ENCODE results near the gene PPP1R12B.
"Not testable (repeated sequence)": the region's sequence is repeated elsewhere in the genome, so short reads cannot be mapped to it uniquely, and the experiment has no call there.

The PPP1R12B gene

DNA sequence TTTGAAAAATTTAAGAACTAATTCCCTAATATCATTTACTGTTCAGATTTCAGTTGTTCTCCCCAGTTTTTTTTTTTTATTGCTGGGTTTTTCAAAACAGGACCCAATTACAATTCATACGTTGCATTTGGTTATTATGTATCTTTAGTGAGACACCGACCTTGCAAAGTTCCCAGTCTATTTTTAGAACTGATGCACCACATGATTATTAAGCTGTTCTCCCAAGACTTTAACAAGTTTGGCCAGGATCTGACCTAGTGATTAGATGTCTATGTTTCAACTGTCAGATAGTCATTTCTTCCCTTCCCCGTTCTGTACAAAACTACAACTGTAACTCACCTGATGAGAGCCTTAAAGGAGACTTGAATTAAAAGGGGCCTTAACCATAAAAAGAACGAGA, 14.6 kb upstream of the PPP1R12B start:
- DNase-seq (ENCODE audit: extremely low spot score, insufficient read length, low read depth), result no peak
- no peak for FAIRE-seq

DNA sequence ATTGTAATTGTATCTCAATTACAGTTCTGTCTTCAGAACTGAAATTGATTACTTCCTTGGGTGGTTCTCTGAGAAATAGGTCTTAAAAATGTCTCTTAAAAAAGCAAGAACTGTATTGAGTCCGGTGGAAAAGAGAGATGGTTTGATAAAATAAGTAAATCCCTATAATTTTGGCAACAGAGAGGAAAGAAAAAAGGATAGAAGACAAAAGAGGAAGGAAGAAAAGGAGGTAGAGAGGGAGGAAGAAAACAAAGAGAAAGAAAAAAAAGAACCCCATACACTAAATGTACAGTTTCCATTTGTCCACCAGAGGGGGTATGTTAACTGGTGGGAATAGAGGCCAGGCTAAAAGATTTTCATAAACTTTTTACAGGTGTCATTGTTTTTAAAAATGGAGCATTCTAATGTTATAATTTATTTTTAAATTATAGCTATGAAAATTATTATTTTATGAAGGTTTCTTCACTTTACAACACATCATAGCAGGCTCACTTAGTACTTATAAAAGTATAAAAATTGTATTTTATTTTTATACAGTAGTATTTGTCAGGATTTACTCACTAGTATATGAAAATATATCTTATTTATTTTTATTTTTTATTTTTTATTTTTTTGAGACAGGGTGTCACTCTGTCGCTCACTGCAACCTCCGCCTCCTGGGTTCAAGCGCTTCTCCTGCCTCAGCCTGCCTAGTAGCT, 4.7 kb upstream of the PPP1R12B start:
- FAIRE-seq, result peak; percentile 80

GRCh38 chr1:202348005-202348508, 442 bp upstream of the PPP1R12B start:
- DNase-seq (ENCODE audit: extremely low spot score, insufficient read length, low read depth) (no peak), FAIRE-seq (no peak)

More for the DNA sequence above, 4.7 kb upstream of the PPP1R12B start:
- DNase-seq (ENCODE audit: extremely low spot score, insufficient read length, low read depth), result no peak

GRCh38 chr1:202349206-202349928, 868 bp downstream of the PPP1R12B start:
- FAIRE-seq, result peak; percentile 45
- DNase-seq (ENCODE audit: extremely low spot score, insufficient read length, low read depth), result no peak

DNA sequence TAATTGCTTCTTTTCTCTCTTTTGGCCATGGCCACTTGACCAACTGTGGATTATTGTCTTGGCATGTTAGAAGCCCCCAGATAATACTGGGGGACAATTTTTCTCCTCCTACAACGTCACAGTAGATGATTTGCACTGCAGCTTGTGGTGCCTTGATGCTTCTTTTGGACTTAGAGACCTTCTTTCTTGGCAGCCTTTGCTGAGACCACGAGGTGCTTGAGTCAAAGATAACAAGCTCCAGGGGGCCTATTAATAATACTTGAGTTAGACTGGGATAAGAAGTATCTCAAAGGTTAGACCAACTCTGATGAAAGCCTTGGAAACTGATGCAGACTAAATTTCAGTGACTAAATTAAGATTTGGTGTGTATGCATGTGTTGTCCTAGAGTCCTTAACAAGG, 3.2 kb downstream of the PPP1R12B start:
- no peak for FAIRE-seq
- DNase-seq (ENCODE audit: extremely low spot score, insufficient read length, low read depth), result no peak

GRCh38 chr1:202352583-202353197, 4.2 kb downstream of the PPP1R12B start:
- DNase-seq (ENCODE audit: extremely low spot score, insufficient read length, low read depth); FAIRE-seq: not testable (repeated sequence)

DNA sequence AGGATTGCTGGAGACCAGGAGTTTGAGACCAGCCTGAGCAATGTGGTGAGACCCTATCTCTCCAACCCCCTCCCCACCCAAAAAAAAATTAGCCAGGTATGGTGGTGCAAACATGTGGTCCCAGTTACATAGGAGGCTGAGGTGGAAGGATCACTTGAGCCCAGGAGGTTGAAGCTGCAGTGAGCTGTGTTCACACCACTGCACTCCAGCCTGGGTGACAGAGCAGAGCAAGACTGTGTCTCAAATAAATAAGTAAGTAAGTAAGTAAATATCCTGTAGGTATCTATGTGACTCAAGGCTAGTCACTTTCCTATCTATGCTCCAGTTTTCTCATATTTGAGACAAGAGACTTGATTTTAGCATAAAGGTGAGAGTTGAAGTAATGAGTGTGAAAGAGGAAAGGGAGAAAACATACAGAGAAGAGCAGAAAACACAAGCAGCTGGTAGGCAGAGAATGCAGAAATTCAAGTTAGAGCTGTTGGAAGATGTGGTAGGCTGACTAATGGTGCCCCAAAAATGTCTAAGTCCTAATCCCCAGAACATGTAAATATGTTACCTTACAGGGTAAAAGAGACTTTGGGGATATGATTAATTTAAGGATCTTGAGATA, 7.5 kb downstream of the PPP1R12B start:
- no peak for DNase-seq (ENCODE audit: extremely low spot score, insufficient read length, low read depth)
- FAIRE-seq, result no peak

DNA sequence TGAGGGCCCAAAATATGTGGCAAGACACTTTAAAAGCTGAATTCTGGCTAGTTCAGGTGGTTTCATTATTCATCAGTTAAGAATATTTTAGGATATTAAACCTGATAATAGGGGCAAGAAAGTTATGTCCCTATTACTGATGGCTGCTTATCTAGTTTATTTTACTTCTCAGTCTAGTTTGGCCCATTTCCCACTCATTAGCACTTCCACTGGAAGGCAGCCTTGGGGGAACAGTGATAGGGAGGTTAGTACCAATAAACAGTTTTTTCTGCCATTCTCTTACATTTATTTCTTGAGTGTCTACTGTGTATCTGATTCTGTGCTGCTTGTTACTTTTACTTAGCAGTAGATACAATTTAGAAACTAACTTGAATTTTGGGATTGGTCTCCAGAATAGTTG, 9.0 kb downstream of the PPP1R12B start:
- FAIRE-seq (no peak), DNase-seq (ENCODE audit: extremely low spot score, insufficient read length, low read depth) (no peak)

GRCh38 chr1:202361224-202361623, 12.7 kb downstream of the PPP1R12B start:
- no peak for DNase-seq (ENCODE audit: extremely low spot score, insufficient read length, low read depth)
- no peak for FAIRE-seq

DNA sequence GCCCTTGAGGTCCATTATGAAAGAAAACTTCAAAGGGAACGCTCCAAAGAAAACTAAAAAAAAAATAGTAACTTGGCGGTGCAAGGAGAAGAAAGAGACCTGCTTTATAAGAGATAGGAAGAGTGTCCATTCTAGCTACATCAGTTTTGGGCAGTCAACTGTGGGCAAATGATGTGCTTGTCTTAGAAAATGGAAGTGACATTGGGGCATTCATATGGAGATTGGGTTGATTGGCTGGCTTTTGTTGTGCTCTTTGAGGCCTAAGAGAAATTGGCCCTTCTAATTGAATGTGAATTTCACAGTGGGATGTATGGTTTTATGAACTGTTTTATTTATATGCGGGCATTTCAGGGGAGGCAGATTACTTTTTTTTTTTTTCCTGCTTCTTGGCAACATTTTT, 13.2 kb downstream of the PPP1R12B start:
- DNase-seq (ENCODE audit: extremely low spot score, insufficient read length, low read depth) (no peak), FAIRE-seq (no peak)

- no peak for FAIRE-seq
- no peak for DNase-seq (ENCODE audit: extremely low spot score, insufficient read length, low read depth)
These were observed 13.7 kb downstream of the PPP1R12B start for GRCh38 chr1:202362212-202362611.

GRCh38 chr1:202365092-202365815, 16.8 kb downstream of the PPP1R12B start:
- no peak for FAIRE-seq
- DNase-seq (ENCODE audit: extremely low spot score, insufficient read length, low read depth), result no peak

DNA sequence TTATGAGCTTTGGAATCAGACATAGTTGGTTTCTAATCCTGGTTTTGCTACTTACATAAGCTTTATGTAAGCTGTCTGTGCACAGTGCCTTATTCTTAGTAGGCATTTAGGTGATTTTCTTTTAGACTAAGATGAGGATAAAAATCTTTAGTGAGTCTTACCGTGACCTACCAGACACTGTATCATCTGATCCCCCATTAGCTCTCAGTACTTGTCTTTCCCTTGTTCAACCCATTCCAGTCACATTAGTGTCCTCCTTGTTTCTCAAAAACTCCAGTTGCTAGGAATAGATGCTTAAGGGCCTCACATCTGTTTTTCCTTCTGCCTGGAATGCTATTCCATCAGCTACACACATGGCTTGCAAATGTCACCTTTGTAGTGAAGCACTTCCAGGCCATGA, 18.8 kb downstream of the PPP1R12B start:
- no peak for FAIRE-seq

GRCh38 chr1:202370906-202371305, 22.4 kb downstream of the PPP1R12B start:
- DNase-seq (ENCODE audit: extremely low spot score, insufficient read length, low read depth); FAIRE-seq: not testable (repeated sequence)

More for the DNA sequence above, 18.8 kb downstream of the PPP1R12B start:
- no peak for DNase-seq (ENCODE audit: extremely low spot score, insufficient read length, low read depth)

DNA sequence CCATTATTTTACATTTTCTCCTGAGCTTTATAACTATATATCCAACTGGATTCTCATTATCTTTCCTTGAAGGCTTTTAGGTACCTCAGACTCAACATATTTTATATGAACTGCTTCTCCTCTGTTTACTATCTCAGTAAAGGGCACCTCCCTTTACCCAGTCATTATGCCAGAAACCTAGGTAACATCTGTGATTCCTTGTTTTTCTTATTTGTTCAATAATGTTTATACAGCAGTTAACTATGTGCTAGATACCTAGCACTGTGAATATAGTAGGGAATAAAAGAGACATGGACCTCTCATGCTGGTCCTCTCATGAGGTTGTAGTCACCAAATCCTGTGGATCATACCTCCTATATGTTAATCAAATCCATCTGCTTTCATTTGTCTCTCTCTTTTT, 25.6 kb downstream of the PPP1R12B start:
- FAIRE-seq (no peak), DNase-seq (ENCODE audit: extremely low spot score, insufficient read length, low read depth) (no peak)

DNA sequence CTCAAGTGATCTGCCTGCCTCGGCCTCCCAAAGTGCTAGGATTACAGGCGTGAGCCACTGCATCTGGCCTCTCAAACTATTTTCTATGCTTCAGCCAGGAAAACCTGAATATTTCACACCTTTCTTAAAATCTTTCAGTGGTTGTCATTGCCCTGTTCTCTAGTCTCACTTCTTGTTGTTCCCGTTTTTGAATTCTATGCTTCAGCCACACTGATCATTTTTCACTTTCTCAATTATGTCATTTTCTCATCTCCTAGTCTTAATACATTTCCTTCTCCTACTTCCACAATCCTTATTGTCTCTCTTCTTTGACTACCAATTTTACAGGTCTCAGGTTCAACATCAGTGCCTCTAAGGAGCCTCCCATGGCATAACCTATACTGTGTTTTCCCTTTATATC, 26.7 kb downstream of the PPP1R12B start:
- not testable (repeated sequence) for DNase-seq (ENCODE audit: extremely low spot score, insufficient read length, low read depth)
- peak; percentile 31 for FAIRE-seq

- no peak for FAIRE-seq
- DNase-seq (ENCODE audit: extremely low spot score, insufficient read length, low read depth), result no peak
These were observed 27.7 kb downstream of the PPP1R12B start for GRCh38 chr1:202376247-202376646.

DNA sequence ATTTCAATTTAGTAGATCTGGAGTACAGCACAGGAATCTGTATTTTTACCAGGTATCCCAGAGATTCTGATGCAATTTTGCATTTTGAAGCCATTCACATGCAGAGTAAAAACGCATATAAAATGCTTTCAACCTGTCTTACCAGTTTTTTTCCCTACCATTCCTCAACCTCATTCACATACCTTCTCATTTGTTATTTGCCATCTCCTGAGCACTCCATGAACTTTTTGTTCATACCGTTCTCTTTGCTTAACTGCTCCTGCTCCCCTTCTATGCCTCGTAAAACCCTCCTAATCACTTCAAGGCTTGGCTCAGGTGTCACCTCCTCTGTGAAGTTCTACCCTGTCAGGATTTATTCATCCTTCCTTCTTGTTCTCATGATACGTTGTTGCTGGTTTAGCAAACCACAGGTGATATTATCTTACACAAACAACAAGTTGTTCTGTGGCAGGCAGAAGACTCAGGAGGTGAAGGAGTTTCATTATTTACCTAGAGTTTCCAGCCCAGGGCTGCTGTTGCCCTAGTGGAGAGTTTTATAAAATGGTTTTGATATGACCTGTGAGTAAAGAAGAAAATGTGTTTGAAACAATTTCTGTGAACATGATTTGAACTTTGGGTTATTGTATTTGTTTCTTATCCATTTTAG, 31.5 kb downstream of the PPP1R12B start:
- DNase-seq (ENCODE audit: extremely low spot score, insufficient read length, low read depth); FAIRE-seq: not testable (repeated sequence)

- FAIRE-seq; DNase-seq (ENCODE audit: extremely low spot score, insufficient read length, low read depth): not testable (repeated sequence)
These were observed 32.0 kb downstream of the PPP1R12B start for GRCh38 chr1:202380535-202380934.
